Gastrocnemius medialis (tissue), 4 donors: ENCODE results near the gene RNF215.
A peak's percentile ranks its signal among the peaks of the same experiment; 100 is the strongest.

Source experiments
- CTCF ChIP-seq, 5 experiments: fragments of 450-650 bp in 3 of 5; fragments of 200-600 bp in 2 of 5; sonication (generic) in 2 of 5; IDR thresholded peaks in 4 of 5; conservative IDR thresholded peaks in 1 of 5; 1 replicate in 4 of 5; 2 replicates in 1 of 5; pipeline ENCODE4 v1.5.1; 2016 to 2019; ENCODE audit warnings: antibody characterized with exemption in 5 of 5, mild to moderate bottlenecking in 3 of 5, moderate library complexity in 3 of 5
- POLR2A ChIP-seq, 2 donors: fragments of 450-650 bp; IDR thresholded peaks; one replicate each; pipeline ENCODE4 v1.6.1; 2017; ENCODE audit warnings: antibody characterized with exemption in 2 of 2, mild to moderate bottlenecking in 2 of 2, moderate library complexity in 2 of 2

- peak in 2 of 5 experiments; percentile 20 to 22 for TF ChIP-seq CTCF (IDR thresholded peaks at IDR 0.05 in 4 of 5, conservative IDR thresholded peaks at IDR 0.05 in 1 of 5)
- peak in 1 of 2 donors; percentile 28 for TF ChIP-seq POLR2A (IDR thresholded peaks at IDR 0.05)
Observed at GRCh38 chr22:30425616-30426387, 38.6 kb upstream of the RNF215 start, which contains the start of gene MTFP1.
